Gastroesophageal sphincter (tissue), 4 donors: ENCODE data around the gene ERBB4. TPM values are rescaled to one million over a fixed set of nuclear protein-coding genes. Genes with fewer than 3 reads are reported as not detected.

Source experiments
- ATAC-seq: fragments of 150-250 bp; one replicate; pipeline ENCODE4 v1.9.1; 2016; ENCODE audit warnings: mild to moderate bottlenecking, moderate library complexity
- H3K27ac ChIP-seq, 4 donors: fragments of 200-600 bp; sonication (generic) in 3 of 4; 1 replicate in 3 of 4; 2 replicates in 1 of 4; pipeline ENCODE4 v1.5.1; 2016 to 2019
- H3K27me3 ChIP-seq: fragments of 200-600 bp; sonication (generic); one replicate; pipeline ENCODE4 v1.5.1; 2019
- H3K36me3 ChIP-seq, 2 donors: fragments of 200-600 bp; sonication (generic); one replicate each; pipeline ENCODE4 v1.5.1; 2019; ENCODE audit warnings: control low read depth in 1 of 2
- H3K4me1 ChIP-seq, 3 donors: fragments of 200-600 bp; sonication (generic); 1 replicate in 2 of 3; 2 replicates in 1 of 3; pipeline ENCODE4 v1.5.1; 2016 to 2019; ENCODE audit warnings: control low read depth in 2 of 3
- H3K4me3 ChIP-seq, 2 donors: fragments of 200-600 bp; sonication (generic); one replicate each; pipeline ENCODE4 v1.5.1; 2019; ENCODE audit warnings: mild to moderate bottlenecking in 1 of 2, moderate library complexity in 1 of 2
- H3K9me3 ChIP-seq, 3 donors: fragments of 200-600 bp; sonication (generic); one replicate each; pipeline ENCODE4 v1.5.1; 2017 to 2019; ENCODE audit warnings: control low read depth in 2 of 3
- EP300 ChIP-seq: sonication (generic); formaldehyde crosslinking; IDR thresholded peaks from one replicate; pipeline ENCODE4 v1.6.1; 2017; ENCODE audit warnings: antibody characterized with exemption, mild to moderate bottlenecking
- POLR2A ChIP-seq, 2 donors: fragments of 450-650 bp; IDR thresholded peaks; one replicate each; pipeline ENCODE4 v1.6.1; 2017; ENCODE audit warnings: antibody characterized with exemption in 2 of 2, mild to moderate bottlenecking in 2 of 2, moderate library complexity in 1 of 2
- POLR2AphosphoS5 ChIP-seq: sonication (generic); formaldehyde crosslinking; IDR thresholded peaks from one replicate; pipeline ENCODE4 v1.6.1; 2017; ENCODE audit warnings: antibody characterized with exemption
- WGBS, 2 donors: methylation state at CpG; one replicate each; pipeline ENCODE4 v1.1.5; 2018; ENCODE audit warnings: low coverage in 1 of 2; 5-methylcytosine and 5-hydroxymethylcytosine counted together
- total RNA-seq, 4 donors: library from RNA; depleted of rRNA; stranded (reverse); fragments of >200 nt; gene quantifications; one replicate each; pipeline ENCODE4 v1.1.0, GENCODE V29; 2016
- TF ChIP-seq, protein P1 (sequence below), 4 experiments: fragments of 200-600 bp in 2 of 4; fragments of 450-650 bp in 2 of 4; sonication (generic) in 1 of 4; IDR thresholded peaks; one replicate each; pipeline ENCODE4 v1.5.1; 2017 to 2019; ENCODE audit warnings: antibody characterized with exemption in 4 of 4, mild to moderate bottlenecking in 2 of 4, moderate library complexity in 2 of 4

Gene ERBB4
- total RNA-seq, 4 donors from 2014 or later, result 0.16 to 0.92 (median 0.50) TPM

DNA sequence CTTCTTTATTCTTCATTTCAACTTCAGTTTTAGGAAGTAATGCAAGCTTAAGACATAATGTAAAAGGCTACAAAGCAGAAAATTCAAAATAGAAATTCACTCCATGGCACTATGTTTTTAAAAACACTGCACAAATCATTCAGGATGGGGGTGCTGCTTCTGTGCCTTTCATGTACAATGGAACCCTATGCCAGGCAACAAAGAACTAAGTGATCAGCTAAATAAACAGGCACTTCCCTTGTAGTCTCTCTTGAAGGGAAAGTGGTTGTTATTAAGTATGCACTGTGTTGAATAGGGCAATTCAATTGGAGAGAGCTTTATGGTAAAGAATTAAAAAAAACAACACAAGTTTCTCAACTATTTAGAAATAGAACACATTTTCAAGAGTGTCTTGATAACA lies 10.9 kb upstream of the ERBB4 start:
- no peak overlapping the region for H3K27ac ChIP-seq
- no peak overlapping the region for H3K4me3 ChIP-seq
- TF ChIP-seq POLR2AphosphoS5 (no peak), EP300 (no peak), POLR2A (IDR thresholded peaks at IDR 0.05) (no peak)
- TF ChIP-seq, protein P1, sequence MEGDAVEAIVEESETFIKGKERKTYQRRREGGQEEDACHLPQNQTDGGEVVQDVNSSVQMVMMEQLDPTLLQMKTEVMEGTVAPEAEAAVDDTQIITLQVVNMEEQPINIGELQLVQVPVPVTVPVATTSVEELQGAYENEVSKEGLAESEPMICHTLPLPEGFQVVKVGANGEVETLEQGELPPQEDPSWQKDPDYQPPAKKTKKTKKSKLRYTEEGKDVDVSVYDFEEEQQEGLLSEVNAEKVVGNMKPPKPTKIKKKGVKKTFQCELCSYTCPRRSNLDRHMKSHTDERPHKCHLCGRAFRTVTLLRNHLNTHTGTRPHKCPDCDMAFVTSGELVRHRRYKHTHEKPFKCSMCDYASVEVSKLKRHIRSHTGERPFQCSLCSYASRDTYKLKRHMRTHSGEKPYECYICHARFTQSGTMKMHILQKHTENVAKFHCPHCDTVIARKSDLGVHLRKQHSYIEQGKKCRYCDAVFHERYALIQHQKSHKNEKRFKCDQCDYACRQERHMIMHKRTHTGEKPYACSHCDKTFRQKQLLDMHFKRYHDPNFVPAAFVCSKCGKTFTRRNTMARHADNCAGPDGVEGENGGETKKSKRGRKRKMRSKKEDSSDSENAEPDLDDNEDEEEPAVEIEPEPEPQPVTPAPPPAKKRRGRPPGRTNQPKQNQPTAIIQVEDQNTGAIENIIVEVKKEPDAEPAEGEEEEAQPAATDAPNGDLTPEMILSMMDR (IDR thresholded peaks at IDR 0.05), result no peak
- no peaks in the 10 kb centered on the region for H3K9me3 ChIP-seq
- H3K36me3 ChIP-seq, result no peaks in the 10 kb centered on the region
- no peak for ATAC-seq
- no peaks in the 10 kb centered on the region for H3K4me1 ChIP-seq
- H3K27me3 ChIP-seq, result no peaks in the 10 kb centered on the region

DNA sequence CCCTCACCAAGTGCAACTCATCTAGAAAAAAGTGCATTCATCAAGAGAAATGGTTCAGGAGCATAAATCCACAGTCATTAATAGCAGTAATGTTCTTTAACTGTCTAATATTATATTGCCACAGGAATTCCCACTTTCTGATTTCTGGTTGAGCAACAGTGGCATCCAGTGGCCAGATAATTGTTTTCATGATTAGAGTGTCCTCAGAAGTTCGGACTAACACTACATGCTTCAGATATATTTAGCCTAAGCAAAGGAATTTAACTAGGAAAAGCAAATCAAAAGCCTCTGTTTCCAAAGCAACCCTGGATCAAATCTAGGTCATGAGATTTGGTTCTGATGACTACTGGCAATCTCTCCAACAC lies 9.8 kb upstream of the ERBB4 start:
- H3K9me3 ChIP-seq, result no peaks in the 10 kb centered on the region
- TF ChIP-seq, protein P1 (IDR thresholded peaks at IDR 0.05), result peak in 2 of 4 experiments; percentile 17 to 41
- TF ChIP-seq POLR2A (IDR thresholded peaks at IDR 0.05), result no peak
- H3K36me3 ChIP-seq, result no peaks in the 10 kb centered on the region
- H3K27me3 ChIP-seq, result no peaks in the 10 kb centered on the region
- H3K27ac ChIP-seq, result no peak overlapping the region
- 10 to 25% methylated on average over 1 of the region's 1 CpG for WGBS, 2 donors
- no peak for ATAC-seq
- H3K4me1 ChIP-seq, result no peaks in the 10 kb centered on the region
- H3K4me3 ChIP-seq, result no peak overlapping the region

DNA sequence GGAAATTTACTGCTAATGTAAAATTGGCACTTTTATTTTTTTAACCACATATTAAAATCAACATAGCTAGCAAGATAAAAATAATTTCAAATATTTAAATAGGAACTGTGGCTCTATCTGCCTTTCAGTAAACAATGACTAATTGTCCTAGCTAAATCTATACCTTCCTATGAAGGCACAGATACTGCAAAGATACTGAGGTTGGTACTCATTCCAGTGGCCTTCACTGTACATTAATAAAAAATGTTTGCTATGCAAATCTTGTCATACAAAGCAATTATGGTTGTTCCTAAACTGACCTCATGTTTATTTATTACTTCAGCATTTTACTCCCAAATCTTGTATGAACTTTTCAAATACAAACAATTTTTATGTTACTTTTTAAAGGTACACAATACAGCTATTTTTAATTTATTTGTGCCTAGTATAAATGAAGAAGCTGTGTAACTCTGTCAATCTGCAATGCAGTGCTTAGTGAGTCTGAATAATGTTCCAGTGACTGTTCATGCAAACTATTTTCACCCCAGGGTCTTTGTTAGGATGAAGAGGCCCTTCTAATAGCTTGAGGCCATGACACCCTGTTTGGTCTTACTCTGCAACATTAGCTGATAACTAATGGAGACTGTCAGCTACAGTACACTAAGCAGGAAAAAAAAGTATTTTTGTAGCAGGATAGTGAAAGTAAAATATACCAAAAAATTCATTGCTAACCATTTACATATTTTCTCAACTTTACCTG lies 9.3 kb upstream of the ERBB4 start:
- Histone ChIP-seq H3K9me3 (no peaks in the 10 kb centered on the region), H3K4me1 (no peaks in the 10 kb centered on the region), H3K27me3 (no peaks in the 10 kb centered on the region), H3K4me3 (no peak overlapping the region), H3K36me3 (no peaks in the 10 kb centered on the region), H3K27ac (no peak overlapping the region)
- no peak for TF ChIP-seq POLR2A (IDR thresholded peaks at IDR 0.05)
- TF ChIP-seq POLR2AphosphoS5, result no peak
- TF ChIP-seq, protein P1 (IDR thresholded peaks at IDR 0.05), result no peak
- TF ChIP-seq EP300, result no peak
- ATAC-seq, result no peak

DNA sequence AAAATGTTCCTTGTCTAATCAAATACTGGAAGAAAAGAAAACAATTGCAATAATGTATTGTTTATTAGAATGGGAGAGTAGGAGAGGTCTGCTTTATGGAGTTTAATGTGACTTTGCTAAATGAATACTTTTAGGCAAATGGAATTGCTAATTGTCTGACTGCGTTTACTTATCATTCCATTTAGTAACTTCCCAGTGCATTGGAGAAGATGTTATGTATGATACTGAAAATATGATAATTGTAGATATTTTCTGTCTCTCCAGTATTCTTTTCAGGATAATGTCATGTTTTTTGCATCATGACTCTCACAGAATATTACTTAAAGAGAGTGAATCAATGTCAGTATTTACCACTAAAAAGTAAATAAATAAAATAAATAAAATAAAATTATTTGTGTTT lies 8.1 kb upstream of the ERBB4 start:
- Histone ChIP-seq H3K9me3 (no peaks in the 10 kb centered on the region), H3K36me3 (no peaks in the 10 kb centered on the region), H3K27me3 (no peaks in the 10 kb centered on the region), H3K4me3 (no peak overlapping the region), H3K27ac (no peak overlapping the region), H3K4me1 (no peaks in the 10 kb centered on the region)
- 75 to 87% methylated on average over 1 of the region's 1 CpG for WGBS, 2 donors
- no peak for TF ChIP-seq EP300
- no peak for TF ChIP-seq POLR2AphosphoS5
- TF ChIP-seq, protein P1 (IDR thresholded peaks at IDR 0.05), result no peak
- TF ChIP-seq POLR2A (IDR thresholded peaks at IDR 0.05), result no peak
- no peak for ATAC-seq

DNA sequence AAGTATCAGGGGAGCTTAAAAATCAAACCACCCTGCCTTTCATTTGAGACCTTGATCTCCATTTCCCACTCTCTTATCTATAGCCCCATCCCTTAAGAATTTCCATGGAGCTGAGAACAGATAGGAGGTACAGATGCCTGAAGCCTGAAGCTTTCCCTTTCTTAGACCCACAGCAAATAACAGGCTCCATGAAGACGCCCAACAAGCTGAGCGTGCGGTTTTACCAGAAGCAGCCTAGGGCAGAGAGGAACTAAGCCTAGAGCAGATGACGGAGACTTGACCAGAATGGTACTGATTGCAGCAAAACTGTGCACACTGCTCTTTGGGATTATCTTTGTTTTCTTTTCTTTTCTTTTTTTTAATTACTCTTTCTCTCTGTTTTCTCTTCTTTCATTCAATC lies 1.7 kb upstream of the ERBB4 start:
- TF ChIP-seq POLR2A (IDR thresholded peaks at IDR 0.05) (no peak), EP300 (no peak), POLR2AphosphoS5 (no peak)
- TF ChIP-seq, protein P1 (IDR thresholded peaks at IDR 0.05), result no peak
- peaks cover 0 to 38% (median 18%) of the 10 kb centered on the region in 3 donors for H3K4me1 ChIP-seq
- H3K27ac ChIP-seq, result no peak overlapping the region
- H3K4me3 ChIP-seq, result no peak overlapping the region
- WGBS, 2 donors, result 91% methylated on average over 4 of the region's 4 CpGs; no CpG with 5 or more reads in 1 of the 2 donors
- H3K27me3 ChIP-seq, result peaks cover 36% of the 10 kb centered on the region
- H3K36me3 ChIP-seq, result no peaks in the 10 kb centered on the region
- H3K9me3 ChIP-seq, result no peaks in the 10 kb centered on the region
- no peak for ATAC-seq
